GM12878 (cell line): Measurements from ENCODE around the gene SPRY4. TPM values are rescaled to one million over a fixed set of nuclear protein-coding genes. Genes with fewer than 3 reads are reported as not detected.

Experiments used
- ATAC-seq: fragments of 200-7000 bp; cut with Tn5 transposase; 3 replicates; pipeline ENCODE4 v1.9.1; 2020; ENCODE audit warnings: mild to moderate bottlenecking, moderate library complexity
- BruUV-seq: library from RNA; stranded (reverse); fragments of 400-500 nt; replicated peaks from 2 replicates; lab custom pipeline; 2021; lab: Mats Ljungman, UMichigan
- CTCF ChIA-PET: fragments of 300-600 bp; sonication (Branson Sonifier 250); formaldehyde crosslinking; extraction: SDS; loops from one replicate; lab custom pipeline; 2021; ENCODE audit warnings: inconsistent platforms; lab: Yijun Ruan, JAX
- POLR2A ChIA-PET: fragments of 350-600 bp; formaldehyde crosslinking; extraction: SDS; loops from one replicate; lab custom pipeline; 2021; ENCODE audit warnings: inconsistent platforms; lab: Charles Lee
- RAD21 ChIA-PET: fragments of 300-600 bp; sonication (Branson Sonifier 250); formaldehyde crosslinking; loops from one replicate; lab custom pipeline; 2023; ENCODE audit warnings: antibody characterized with exemption; ENCODE audit not compliant: unreplicated experiment; lab: Charles Lee
- SMC1A ChIA-PET: fragments of 300-600 bp; sonication (Branson Sonifier 250); formaldehyde crosslinking; loops from one replicate; lab custom pipeline; 2023; ENCODE audit not compliant: unreplicated experiment, uncharacterized antibody; lab: Charles Lee
- DNase-seq: peaks from one replicate; pipeline ENCODE4 v3.0.0-alpha.2; 2011; ENCODE audit warnings: low read depth, low spot score
- FAIRE-seq: peaks from 3 replicates; lab custom pipeline; 2011; peaks lifted over from hg19 to GRCh38; lab: Jason Lieb, UNC
- H2AFZ ChIP-seq: 2 replicates; pipeline ENCODE4 v1.6.0; 2011; ENCODE audit warnings: low read depth, low read length, control low read depth; ENCODE audit not compliant: control insufficient read depth
- H3K27ac ChIP-seq: 2 replicates; pipeline ENCODE4 v1.5.1; 2011; ENCODE audit warnings: control low read depth; ENCODE audit not compliant: control insufficient read depth, insufficient read depth
- H3K27me3 ChIP-seq, 2 experiments: replicated peaks in 1 of 2; 2 replicates each; pipeline versions ENCODE4 v1.6.0 to v1.6.1; 2011; ENCODE audit warnings: low read length in 1 of 2; ENCODE audit not compliant: control insufficient read depth in 2 of 2, insufficient read depth in 2 of 2
- H3K36me3 ChIP-seq, 2 experiments: 2 replicates each; pipeline ENCODE4 v1.5.1; 2011; ENCODE audit warnings: low read length in 1 of 2; ENCODE audit not compliant: control insufficient read depth in 2 of 2, insufficient read depth in 2 of 2
- H3K4me1 ChIP-seq: 2 replicates; pipeline ENCODE4 v1.6.1; 2011; ENCODE audit warnings: mild to moderate bottlenecking, low read length, moderate library complexity, mixed read lengths; ENCODE audit not compliant: control insufficient read depth, insufficient read depth
- H3K4me2 ChIP-seq: 2 replicates; pipeline ENCODE4 v1.6.0; 2011; ENCODE audit warnings: control low read depth; ENCODE audit not compliant: control insufficient read depth, insufficient read depth
- H3K4me3 ChIP-seq: fragments of 200-600 bp; sonication (generic); 2 replicates; pipeline ENCODE4 v1.5.1; 2016
- H3K79me2 ChIP-seq: 2 replicates; pipeline ENCODE4 v1.6.0; 2011; ENCODE audit warnings: low read length; ENCODE audit not compliant: control insufficient read depth, insufficient read depth
- H3K9ac ChIP-seq: 2 replicates; pipeline ENCODE4 v1.8.0; 2011; ENCODE audit warnings: low read length, control low read depth, mixed read lengths; ENCODE audit not compliant: control insufficient read depth, insufficient read depth
- H3K9me3 ChIP-seq: replicated peaks from 3 replicates; pipeline ENCODE4 v1.5.1; 2011; ENCODE audit warnings: mild to moderate bottlenecking, low read length; ENCODE audit not compliant: control insufficient read depth, insufficient read depth
- H4K20me1 ChIP-seq: 2 replicates; pipeline ENCODE4 v1.6.0; 2011; ENCODE audit not compliant: control insufficient read depth, insufficient read depth
- ATF3 ChIP-seq: IDR thresholded peaks from 2 replicates; pipeline ENCODE4 v1.6.1; 2011; ENCODE audit warnings: low read depth, mild to moderate bottlenecking, low read length, moderate library complexity, borderline replicate concordance; ENCODE audit errors: extremely low read depth
- BMI1 ChIP-seq: fragments of 450-650 bp; IDR thresholded peaks from 2 replicates; pipeline ENCODE4 v1.6.1; 2016; ENCODE audit warnings: mild to moderate bottlenecking, moderate library complexity, borderline replicate concordance
- CREB1 ChIP-seq: IDR thresholded peaks from 2 replicates; pipeline ENCODE4 v1.6.1; 2012; ENCODE audit warnings: low read depth, mild to moderate bottlenecking, inconsistent platforms
- IRF4 ChIP-seq: IDR thresholded peaks from 2 replicates; pipeline ENCODE4 v1.6.1; 2011; ENCODE audit warnings: low read depth, low read length
- PKNOX1 ChIP-seq: fragments of 450-650 bp; IDR thresholded peaks from 2 replicates; pipeline ENCODE4 v1.6.1; 2016; ENCODE audit warnings: mild to moderate bottlenecking
- RUNX3 ChIP-seq: IDR thresholded peaks from 2 replicates; pipeline ENCODE4 v1.6.1; 2012; ENCODE audit warnings: low read length, inconsistent platforms
- SP1 ChIP-seq: IDR thresholded peaks from one replicate; pipeline ENCODE4 v1.6.1; 2011; ENCODE audit warnings: low read depth, low read length
- STAT1 ChIP-seq: fragments of 450-650 bp; conservative IDR thresholded peaks from 2 replicates; pipeline ENCODE4 v1.6.1; 2014; ENCODE audit warnings: antibody characterized with exemption, mild to moderate bottlenecking
- TAF1 ChIP-seq: IDR thresholded peaks from 2 replicates; pipeline ENCODE4 v1.6.1; 2011; ENCODE audit warnings: mild to moderate bottlenecking, low read depth, low read length, borderline replicate concordance
- ZNF274 ChIP-seq: IDR thresholded peaks from one replicate; pipeline ENCODE4 v1.8.0; 2011; ENCODE audit not compliant: insufficient read length, insufficient read depth
- ZNF622 ChIP-seq: fragments of 450-650 bp; IDR thresholded peaks from 2 replicates; pipeline ENCODE4 v1.6.1; 2017; ENCODE audit warnings: mild to moderate bottlenecking, inconsistent platforms
- WGBS: methylation state at CpG from one replicate; pipeline ENCODE4 v1.1.6; 2016; ENCODE audit warnings: low lambda C conversion rate; ENCODE audit not compliant: insufficient replicate concordance, insufficient coverage; ENCODE audit errors: missing lambda C conversion rate; 5-methylcytosine and 5-hydroxymethylcytosine counted together
- in situ Hi-C: fragments of 300-500 bp; cut with MboI; formaldehyde crosslinking; loops from 9 replicates; pipeline ENCODE4 v1.14.3; 2018; ENCODE audit warnings: mixed read lengths
- intact Hi-C: fragments of 100-400 bp; cut with micrococcal nuclease; formaldehyde crosslinking; loops from one replicate; pipeline ENCODE4 v1.14.2; 2022; ENCODE audit not compliant: unreplicated experiment
- polyA plus RNA-seq, 11 experiments: library from polyadenylated mRNA; depleted of rRNA in 4 of 11; unstranded in 6 of 11; stranded (reverse) in 5 of 11; fragments of >200 nt; fragmentation: Nextera tagmentation in 4 of 11; fragmentation: Illumina TruSeq in 1 of 11; extraction: Ambion mirVana in 4 of 11; extraction: Trizol in 1 of 11; gene quantifications; 1 replicate in 1 of 11; 2 replicates in 10 of 11; pipeline versions ENCODE4 v1.2.1 to v1.2.3, GENCODE V29; 2011 to 2016; ENCODE audit warnings: inconsistent platforms in 2 of 11, missing spikeins in 2 of 11, low read depth in 1 of 11
- total RNA-seq, 4 experiments: library from RNA; depleted of rRNA in 3 of 4; stranded (reverse); fragments of >200 nt in 3 of 4; fragmentation: Illumina TruSeq in 1 of 4; extraction: Trizol in 1 of 4; gene quantifications; 2 replicates each; pipeline versions ENCODE4 v1.2.1 to v1.2.3, GENCODE V29; 2013 to 2021

SPRY4 gene
- total and polyA plus RNA-seq, 10 of the 15 experiments (the other 5 are each of a cell fraction or from before 2014, with no cell fraction given) = 0.04 to 1.4 (median 0.18) TPM; not detected in 1

- H2AFZ ChIP-seq = no peak overlapping the region
- in situ Hi-C loops (no loop called here), intact Hi-C loops (no loop called here)
- no peaks in the 10 kb centered on the region for H3K36me3 ChIP-seq
- SMC1A ChIA-PET = no interaction called here
- POLR2A ChIA-PET = no interaction called here
- no peak overlapping the region for H3K9ac ChIP-seq
- no peaks in the 10 kb centered on the region for H4K20me1 ChIP-seq
- H3K4me2 ChIP-seq = no peak overlapping the region
- TF ChIP-seq ZNF622 (no peak), TAF1 (no peak), BMI1 (no peak), IRF4 (no peak), STAT1 (no peak), ZNF274 (no peak), PKNOX1 (no peak), SP1 (no peak), RUNX3 (no peak), CREB1 (no peak), ATF3 (no peak)
- ATAC-seq = no peak
- H3K4me3 ChIP-seq = no peak overlapping the region
- CTCF ChIA-PET = no interaction called here
- H3K9me3 ChIP-seq = no peaks in the 10 kb centered on the region
- RAD21 ChIA-PET = no interaction called here
- no peaks in the 10 kb centered on the region for H3K27me3 ChIP-seq
- WGBS = 50% methylated on average over 7 of the region's 7 CpGs
- no TSS peak for BruUV-seq
- no peaks in the 10 kb centered on the region for H3K4me1 ChIP-seq
- no peak for FAIRE-seq
- no peak overlapping the region for H3K27ac ChIP-seq
- DNase-seq = no peak
- H3K79me2 ChIP-seq = no peaks in the 10 kb centered on the region
Measured at GRCh38 chr5:142303565-142303964, 21.3 kb downstream of the SPRY4 start.
